Measurements from ENCODE around the gene SPRR4.
"Not testable (repeated sequence)": the region's sequence is repeated elsewhere in the genome, so short reads cannot be mapped to it uniquely, and the experiment has no call there.

Gene SPRR4

DNA sequence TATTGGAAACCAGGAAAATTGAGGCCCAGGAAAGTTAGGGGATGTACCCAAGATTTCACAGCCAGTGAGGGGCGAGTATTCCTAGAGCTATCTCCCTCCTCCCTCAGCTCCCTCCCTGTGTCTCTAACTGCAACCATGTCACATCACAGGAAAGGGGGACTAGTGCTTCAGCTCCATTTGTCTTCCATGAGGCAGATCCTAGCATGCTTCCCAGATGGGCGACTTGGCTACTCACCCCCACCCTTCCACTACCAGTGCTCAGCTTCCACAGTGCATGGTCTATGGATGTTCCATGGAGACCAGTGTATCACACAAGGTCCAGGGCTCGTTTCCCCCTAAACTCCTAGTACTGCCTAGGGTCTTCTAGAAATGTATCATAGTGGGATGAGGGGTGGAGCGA, 4.6 kb upstream of the SPRR4 start:
- DNase-seq (ENCODE audit: low spot score): no peak
- FAIRE-seq: no peak

DNA sequence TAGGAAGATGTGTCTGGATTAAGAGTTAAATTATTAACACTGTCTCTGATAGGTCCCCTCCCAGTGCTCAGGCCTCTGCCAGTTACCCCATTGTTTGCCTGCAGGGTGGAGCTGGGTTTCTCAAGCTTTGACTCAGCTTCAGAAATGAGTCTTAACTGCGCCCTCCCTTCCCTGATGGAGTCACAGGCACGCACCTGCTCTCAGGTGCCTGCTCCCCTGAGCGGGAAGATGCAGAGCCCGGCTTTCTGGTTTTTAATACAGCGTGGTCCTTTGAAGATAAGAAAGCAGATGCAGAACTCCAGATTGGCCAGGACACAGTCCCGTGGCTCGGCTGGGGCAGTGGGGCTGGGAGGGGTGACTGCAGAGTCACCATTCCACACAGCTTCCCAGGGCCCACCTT, 3.2 kb upstream of the SPRR4 start:
- DNase-seq (ENCODE audit: low spot score) (no peak), FAIRE-seq (no peak)

DNA sequence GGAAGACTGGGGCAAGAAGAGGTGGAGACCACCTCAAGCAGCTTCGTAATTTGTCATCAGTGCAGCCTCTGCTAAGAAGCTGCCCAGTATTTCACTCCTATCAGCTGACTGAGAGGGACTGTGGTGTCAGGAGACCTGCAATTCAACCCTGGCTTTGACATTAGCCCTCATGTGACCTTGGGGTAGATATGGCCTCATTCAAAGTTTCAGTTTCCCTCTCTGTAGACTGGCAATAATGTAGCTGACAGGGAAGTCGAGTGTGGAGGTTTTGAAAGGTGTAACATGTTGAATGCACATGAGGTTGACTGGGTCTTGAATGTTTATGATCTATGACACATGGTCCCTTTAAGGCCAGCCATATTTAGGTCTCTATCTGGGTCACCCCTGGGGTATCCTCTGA, 2.2 kb upstream of the SPRR4 start:
- FAIRE-seq: no peak

DNA sequence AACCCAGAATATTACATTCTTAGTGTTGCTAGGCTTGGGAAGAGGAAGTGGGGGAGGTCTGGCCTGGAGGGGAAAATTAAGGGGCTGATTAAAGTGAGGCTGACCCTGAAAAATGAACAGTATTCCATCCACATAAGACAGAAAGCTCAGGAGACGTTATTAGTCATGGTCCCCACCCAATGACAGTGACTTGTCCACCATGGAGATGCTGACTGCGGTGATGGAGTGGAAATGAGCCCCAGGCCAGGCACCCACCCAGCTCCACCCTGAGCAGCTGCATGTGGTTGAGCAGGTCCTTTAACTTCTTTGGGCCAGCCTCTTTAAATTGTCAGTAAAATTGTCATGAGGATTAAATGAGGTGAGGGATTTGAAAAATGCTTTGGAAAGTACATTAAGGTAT, 1.4 kb upstream of the SPRR4 start:
- DNase-seq (ENCODE audit: low spot score): no peak
- FAIRE-seq: no peak

More for the DNA sequence above, 2.2 kb upstream of the SPRR4 start:
- DNase-seq (ENCODE audit: low spot score): no peak

DNA sequence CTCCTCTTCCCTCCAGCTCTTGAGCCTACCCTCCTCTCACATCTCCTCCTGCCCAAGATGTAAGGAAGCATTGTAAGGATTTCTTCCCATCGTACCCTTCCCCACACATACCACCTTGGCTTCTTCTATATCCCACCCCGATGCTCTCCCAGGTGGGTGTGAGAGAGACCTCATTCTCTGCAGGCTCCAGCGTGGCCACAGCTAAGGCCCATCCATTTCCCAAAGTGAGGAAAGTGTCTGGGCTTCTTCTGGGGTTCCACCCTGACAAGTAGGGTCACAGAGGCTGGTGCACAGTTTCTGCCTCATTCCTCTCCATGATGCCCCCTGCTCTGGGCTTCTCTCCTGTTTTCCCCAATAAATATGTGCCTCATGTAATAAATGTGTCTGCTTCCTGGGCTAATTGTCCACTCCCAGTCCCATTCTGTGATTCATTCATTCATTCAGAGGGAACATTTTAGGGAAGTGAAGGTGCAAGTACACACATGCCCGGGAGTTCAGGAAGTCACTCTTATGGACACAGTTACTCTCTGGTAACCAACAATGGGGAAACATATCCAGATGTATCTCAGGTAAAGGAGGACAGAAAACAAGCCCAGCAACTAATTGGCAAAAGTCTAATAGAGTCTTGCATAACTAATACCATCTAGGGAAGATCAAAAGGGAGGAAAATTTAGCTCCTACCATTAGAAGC, 1.9 kb downstream of the SPRR4 start:
- FAIRE-seq: no peak
- DNase-seq (ENCODE audit: low spot score): no peak

DNA sequence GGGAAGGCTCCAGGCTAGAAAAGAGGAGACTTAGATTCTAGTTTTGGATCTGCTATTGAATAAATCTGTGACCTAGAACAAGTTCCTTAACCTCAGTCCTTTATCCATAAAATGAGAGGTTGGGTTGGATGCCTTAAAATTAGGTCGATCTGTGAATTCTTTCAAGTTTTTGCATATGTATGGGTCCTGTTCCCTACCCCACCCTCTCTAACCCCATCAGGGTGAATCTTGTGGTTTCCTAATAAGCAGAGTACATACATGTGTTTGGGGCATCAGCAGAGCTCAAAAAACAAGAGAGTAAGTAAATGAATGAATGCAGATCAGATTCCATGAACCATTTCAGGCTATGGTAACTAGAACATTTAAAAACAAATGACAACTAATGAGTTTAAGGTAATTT, 6.2 kb downstream of the SPRR4 start:
- FAIRE-seq (no peak), DNase-seq (ENCODE audit: low spot score) (no peak)

DNA sequence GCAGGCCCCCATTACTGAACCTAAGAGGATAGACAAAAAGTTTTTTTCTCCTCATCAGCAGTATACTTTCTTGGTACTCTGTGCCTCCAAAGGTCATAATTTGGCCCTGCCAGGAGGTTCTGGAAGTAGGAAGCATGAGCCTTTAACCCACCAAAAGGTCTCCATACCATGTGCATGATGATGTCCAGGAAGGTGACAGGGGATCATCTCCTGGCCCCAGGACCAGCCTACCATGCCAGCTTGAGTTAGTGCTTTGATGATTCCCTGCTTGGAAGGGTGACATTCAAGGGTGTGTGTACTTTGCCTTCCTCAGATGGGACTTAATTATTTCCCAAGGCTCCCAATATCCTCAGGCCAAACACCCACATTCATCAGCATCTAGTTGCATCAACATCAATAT, 7.2 kb downstream of the SPRR4 start:
- FAIRE-seq (no peak), DNase-seq (ENCODE audit: low spot score) (no peak)

DNA sequence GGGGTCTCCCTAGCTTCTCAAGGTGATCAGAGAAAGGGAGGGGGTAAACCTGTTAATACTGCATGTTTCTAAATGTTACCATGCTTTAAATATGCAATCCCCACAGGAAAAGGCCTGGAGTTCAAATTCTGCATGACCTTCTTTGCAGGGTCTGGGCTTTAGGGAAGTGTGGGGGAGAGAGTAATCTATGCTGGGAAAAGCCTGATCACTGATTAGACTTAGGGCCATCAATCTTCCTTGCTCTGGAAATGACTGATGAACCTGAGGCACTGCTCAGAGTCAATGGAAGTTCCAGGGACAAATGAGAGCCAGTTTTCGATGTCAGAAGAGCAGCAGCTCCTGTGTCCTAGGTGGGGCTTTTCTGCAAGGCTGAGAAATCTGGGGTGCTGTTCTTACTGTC, 10.2 kb downstream of the SPRR4 start:
- no peak for DNase-seq (ENCODE audit: low spot score)
- no peak for FAIRE-seq

DNA sequence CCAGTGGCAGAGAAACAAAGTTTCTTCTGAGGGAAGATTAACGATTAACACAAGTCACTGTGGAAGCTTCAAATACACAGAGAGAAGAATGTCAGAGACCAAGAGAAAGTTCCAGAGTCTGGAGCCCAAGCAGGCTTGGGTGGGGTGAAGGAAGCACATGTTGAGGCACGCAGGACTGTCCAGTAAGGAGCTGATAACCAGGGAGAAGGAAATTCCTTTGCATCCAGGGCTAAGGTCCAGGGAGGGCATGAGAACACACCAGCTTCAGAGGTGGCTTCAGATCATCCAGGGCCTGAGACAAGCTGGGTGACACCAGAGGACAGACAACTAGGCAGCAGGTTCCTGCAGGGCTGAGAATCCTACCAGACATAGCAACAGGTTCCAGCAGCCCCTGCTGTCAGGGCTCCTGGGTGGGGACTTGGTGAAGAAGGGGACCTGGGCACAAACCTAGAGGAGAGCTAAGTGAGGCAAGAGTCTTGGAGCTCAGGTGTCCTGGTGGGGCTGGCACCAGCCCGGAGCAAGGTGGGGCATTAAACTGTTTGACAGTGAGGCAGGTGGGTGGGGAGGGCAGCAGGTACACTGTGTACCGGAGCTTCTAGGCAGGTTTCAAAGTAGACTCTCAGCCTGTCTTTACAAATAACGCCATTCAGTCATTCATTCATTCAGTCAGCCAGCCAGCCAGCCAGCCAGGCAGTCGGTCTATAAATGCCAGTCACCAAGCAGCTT, 10.9 kb downstream of the SPRR4 start:
- DNase-seq (ENCODE audit: low spot score): no peak
- no peak for FAIRE-seq

DNA sequence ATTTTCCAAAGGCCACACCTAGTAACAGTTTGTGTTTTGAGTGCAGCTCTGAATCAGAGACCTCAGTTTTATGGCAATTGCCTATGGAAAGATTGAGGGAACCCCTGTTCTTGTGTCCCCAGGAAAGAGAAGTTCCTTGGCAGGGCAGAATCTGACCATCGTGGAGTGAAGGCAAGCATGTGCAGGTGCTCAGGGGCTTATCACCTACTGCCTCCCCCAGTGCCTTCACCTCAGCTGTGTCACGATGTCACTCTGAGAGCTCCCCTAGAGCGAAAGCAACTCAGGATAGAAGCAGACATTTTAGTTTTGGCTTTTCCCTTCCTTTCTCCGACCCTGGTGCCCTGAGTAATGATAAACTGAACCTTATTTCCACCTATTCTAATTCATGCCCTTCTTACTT, 11.6 kb downstream of the SPRR4 start:
- no peak for FAIRE-seq
- no peak for DNase-seq (ENCODE audit: low spot score)

DNA sequence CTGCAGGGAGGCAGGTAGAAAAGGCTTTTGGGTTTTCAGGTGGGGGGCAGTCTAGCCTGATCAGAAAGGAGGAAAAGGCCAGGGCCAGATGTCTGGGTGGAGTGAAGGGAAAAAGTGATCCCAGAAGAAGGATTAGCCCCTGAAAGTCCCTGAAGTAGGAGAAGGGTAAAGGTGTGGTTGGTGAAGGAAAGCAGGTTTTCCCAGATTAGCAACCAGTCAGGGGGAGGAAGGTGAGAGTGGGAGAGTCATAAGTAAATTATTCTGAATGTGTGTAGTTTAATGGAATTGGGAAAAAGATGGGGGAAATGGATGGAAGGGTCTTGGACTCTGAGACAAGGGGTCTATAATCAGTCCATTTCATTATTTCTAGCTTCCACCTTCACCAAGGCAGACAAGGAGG, 12.8 kb downstream of the SPRR4 start:
- FAIRE-seq (no peak), DNase-seq (ENCODE audit: low spot score) (no peak)

DNA sequence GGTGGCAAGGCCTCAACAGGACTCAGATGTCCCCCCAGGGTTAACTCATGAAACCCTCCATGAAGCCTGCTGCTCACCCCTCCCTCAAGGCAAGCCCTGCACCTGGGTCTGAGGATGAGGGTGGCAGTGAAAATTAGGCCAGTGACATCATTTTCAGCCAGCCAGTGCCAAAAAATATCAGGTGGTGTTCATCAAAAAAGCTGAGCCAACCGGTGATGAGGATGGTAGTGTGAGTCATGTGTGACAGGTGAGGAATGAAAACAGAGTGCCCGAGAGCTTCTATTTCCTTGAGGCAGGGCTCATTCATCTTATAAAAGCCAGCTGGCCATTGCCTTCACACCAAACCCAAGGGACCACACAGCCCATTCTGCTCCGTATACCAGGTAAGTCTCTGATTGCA, 13.3 kb downstream of the SPRR4 start, which contains the start of gene SPRR1A:
Gene SPRR1A (plus strand): TSS at position 339 of the 400 bp plus-strand sequence. CDS start 1,150 bp downstream, outside the sequence.
- DNase-seq (ENCODE audit: low spot score): no peak

DNA sequence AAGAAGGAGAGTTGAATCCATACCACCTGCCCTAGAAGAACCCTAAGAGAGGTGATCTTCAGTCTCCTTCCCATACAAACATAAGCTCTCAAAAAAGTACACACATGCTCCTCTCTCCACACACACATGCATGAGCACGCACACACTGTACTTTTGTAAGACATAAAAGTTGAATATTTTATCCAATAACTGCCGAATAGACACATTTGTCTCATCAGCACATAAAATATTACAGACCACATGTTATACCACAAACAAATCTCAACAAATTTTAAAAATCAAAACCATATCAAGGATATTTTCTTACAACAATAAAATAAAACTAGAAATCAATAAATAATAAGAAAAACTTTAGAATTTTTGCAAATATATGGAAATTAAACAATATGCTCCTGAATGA, 16.1 kb downstream of the SPRR4 start:
- DNase-seq (ENCODE audit: low spot score) (no peak), FAIRE-seq (no peak)

More for the DNA sequence above, 13.3 kb downstream of the SPRR4 start, which contains the start of gene SPRR1A:
- no peak for FAIRE-seq

DNA sequence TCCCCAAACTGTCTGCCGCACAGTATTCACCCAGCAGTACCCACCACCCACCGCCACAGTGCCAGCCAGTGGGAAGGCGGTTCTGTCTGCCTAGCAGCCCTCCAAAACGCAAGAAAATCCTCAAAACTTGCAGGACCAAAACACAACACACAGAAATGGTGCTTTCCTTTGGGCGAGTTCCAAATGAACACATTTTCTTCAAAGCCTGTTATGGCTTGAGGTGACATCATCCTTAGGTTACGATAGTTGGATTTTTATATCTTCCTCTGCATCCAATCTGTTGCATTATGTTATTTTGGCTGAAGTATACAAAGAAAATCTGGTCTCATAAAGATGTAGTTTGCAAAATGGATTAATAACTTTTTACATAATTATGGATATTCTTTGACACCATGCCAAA, 22.7 kb downstream of the SPRR4 start:
- FAIRE-seq (no peak), DNase-seq (ENCODE audit: low spot score) (no peak)

DNA sequence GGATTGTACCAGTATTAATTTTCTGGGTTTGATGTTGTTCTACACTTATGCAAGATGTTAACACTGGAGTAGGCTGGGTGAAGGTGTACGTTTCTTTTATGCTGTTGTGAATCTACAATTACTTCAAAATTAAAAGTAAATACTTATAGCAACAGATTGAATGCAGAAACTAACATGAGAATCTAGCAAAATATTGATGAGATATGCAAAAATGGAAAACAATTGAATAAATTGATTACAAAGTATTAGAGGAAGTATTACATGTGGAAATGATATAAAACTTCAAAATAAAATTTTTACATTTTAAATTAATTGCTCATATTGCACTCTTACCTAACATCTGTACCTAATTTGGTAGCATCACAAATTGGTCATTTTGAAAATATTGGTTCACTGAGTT, 25.4 kb downstream of the SPRR4 start:
- no peak for DNase-seq (ENCODE audit: low spot score)
- FAIRE-seq: no peak

DNA sequence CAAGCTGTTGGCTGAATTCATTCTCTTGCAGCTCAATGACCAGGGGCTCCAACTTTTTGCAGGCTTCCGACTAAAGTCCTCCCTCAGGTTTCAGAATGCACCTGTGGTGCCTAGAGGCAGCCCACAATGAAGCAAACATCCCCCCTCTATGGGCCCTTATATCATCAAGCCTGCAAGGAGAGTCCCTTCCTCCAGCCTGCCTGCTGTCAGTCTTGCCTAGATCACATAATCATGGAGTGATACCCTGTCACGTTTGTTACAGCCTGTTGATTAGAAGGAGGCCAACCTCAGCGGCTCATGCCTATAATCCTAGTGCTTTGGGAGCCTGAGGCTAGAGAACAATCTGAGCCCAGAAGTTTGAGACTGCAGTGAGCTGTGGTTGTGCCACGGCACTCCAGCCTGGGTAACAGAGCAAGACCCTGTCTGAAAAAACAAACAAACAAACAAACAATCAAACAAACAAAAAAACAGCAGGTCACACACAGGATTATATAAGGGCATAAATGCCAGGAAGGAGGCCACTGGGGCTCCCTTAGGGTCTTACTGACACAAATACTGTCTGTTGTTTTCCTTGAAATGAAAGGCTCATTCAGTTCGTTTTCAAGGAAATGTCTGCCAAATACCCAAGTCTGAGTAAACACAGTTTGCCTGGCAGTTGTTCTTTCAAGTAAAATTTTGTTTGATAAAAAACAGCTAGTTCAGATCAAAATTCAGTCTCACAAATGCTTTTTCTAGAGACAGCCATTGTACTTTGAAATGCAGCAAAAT, 26.4 kb downstream of the SPRR4 start:
- FAIRE-seq (no peak), DNase-seq (ENCODE audit: low spot score) (no peak)

DNA sequence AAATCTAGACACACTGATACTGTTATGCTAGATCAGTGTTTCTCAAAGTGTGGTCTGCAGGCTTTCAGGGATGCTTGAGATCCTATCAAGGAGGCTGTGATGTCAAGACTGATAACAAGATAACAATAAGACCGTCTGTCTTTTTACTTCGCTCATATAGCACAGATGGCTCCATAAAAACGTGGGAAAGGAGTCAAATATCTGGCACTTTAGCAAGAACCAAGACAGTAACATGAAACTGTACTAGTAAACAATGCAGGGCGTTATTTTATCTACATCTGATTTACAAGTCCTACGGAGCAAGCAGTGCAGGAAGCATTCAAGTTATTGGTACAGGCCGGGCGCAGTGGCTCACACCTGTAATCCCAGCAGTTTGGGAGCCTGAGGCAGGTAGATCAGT, 27.5 kb downstream of the SPRR4 start:
- DNase-seq (ENCODE audit: low spot score) (no peak), FAIRE-seq (no peak)

DNA sequence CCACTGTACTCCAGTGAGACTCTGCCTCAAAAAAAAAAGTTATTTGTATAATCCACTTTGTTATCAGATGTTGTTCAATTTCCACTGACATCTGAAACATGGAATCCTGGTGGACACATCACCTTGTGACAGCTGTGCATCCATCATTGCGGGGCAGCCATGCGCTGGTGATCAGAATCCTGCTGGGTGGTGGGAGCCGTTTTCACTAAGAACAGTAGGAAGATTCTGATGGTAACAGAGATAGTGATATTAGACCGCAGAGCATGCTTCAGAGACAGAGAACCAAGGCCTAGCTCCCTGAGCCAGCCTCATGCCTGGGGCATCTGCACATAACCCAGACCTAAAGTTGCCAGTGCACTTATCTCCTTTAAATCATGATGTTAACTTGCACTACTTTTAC, 28.0 kb downstream of the SPRR4 start:
- DNase-seq (ENCODE audit: low spot score) (no peak), FAIRE-seq (no peak)

DNA sequence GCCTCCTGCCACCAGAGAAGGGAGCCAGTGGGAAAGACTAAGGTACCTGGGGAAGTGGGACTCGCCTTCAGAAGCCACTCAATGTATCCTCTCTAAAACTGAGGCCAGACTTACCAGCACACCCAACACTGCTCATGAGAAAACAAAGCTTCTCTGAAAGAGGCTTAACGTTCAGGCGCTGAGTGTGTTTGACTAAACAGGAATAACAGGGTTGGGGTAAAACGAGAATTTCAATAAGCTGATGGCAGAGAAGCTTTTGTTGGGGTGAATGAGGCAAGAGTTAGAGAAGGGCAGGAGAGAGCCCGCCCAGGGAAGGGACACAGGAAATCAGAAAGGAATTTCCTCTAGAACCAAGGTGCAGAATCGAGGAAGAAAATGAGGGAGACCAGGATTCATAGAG, 29.4 kb downstream of the SPRR4 start:
- DNase-seq (ENCODE audit: low spot score) (no peak), FAIRE-seq (no peak)

DNA sequence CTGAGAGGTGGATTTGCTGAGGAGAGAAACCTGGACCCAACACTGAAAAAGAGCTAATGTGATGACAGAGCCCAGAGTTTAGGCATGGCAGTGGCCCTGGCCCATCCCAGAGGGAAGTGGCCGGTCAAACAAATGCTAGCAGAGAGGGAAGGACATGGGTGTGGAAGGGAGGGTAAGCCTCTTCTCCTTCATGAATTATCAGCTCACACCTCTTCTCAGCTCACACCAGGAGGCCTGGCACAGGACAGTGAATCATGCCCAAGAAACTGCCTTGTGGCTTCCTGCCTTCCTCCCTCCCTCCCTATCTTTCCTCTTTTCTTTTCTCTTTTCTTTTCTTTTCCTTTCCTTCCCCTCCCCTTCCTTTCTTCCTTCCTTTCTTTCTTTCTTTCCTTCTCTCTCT, 29.8 kb downstream of the SPRR4 start:
- no peak for DNase-seq (ENCODE audit: low spot score)
- FAIRE-seq: no peak

DNA sequence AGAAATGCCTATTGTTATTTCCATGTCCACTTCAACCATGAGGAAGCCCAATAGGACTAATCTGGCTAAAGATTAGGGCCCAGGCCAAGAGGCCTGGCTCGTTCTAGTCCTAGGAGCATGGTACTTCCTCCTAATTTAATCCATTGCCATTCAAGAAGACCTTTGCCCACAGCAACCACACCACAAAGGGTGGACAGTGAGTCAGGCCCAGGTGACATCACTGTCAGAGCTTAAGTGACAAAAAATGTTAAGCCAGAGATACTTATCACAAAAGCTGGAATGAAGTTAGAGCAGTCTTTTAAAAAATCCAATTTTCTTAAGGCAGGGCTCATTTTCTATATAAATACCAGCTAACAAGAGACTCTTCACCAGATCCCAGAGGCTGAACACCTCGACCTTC, 30.9 kb downstream of the SPRR4 start, which contains the start of gene SPRR3:
Gene SPRR3 (plus strand): TSS at position 368 of the 400 bp plus-strand sequence. CDS start 1,272 bp downstream, outside the sequence.
- FAIRE-seq: no peak
- DNase-seq (ENCODE audit: low spot score): no peak

DNA sequence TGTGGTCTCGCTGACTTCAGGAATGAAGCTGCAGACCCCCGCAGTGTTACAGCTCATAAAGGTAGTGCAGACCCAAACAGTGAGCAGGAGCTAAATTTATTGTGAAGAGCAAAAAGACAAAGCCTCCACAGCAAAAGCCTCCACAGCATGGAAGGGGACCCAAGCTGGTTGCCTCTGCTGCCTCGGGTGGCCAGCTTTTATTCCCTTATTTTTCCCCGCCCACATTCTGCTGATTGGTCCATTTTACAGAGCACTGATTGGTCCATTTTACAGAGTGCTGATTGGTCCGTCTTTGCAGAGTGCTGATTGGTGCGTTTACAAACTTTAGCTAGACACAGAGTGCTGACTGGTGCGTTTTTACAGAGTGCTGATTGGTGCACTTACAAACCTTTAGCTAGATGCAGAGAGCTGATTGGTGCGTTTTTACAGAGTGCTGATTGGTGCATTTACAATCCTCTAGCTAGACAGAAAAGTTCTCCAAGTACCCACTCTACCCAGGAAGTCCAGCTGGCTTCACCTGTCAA, 40.8 kb downstream of the SPRR4 start:
- not testable (repeated sequence) for DNase-seq (ENCODE audit: low spot score); FAIRE-seq

Data from RCC 7860 (cell line).